Measurements from ENCODE around the gene CTCFL.

The CTCFL gene

DNA sequence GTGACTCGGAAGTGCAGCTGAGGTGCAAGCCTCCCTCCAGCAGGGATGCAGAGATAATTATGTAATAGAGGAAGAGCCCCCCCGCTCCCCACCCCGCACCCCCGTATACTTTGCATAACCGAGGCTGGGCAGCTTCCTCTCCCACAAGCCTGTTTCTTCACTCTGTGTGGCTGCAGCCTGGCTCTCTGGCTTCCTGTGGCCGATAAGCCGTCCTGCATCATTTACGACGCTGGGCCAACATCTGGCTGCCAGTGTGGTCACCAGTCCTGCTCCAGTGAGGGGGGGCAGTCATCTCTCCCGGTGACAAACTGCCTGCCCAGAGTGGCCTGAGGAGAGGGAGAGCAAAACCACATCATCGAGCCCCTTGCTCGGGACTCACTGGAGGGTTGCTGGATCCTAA is 74.5 kb downstream of the CTCFL start:
- H3K27ac ChIP-seq (ENCODE audit: low read depth, low read length), result no peak overlapping the region
- H3K27me3 ChIP-seq (ENCODE audit: insufficient read depth, low read length), result peaks cover 60% of the 10 kb centered on the region
- no peaks in the 10 kb centered on the region for H3K79me2 ChIP-seq (ENCODE audit: control insufficient read depth, insufficient read depth, low read length, unreplicated experiment)
- no peaks in the 10 kb centered on the region for H3K4me1 ChIP-seq (ENCODE audit: control insufficient read depth, insufficient read depth, low read length, unreplicated experiment)
- H3K4me3 ChIP-seq (ENCODE audit: low read depth, low read length), result no peak overlapping the region
- no peaks in the 10 kb centered on the region for H3K36me3 ChIP-seq (ENCODE audit: insufficient read depth, low read length)
- H2AFZ ChIP-seq (ENCODE audit: low read length, unreplicated experiment), result no peak overlapping the region

DNA sequence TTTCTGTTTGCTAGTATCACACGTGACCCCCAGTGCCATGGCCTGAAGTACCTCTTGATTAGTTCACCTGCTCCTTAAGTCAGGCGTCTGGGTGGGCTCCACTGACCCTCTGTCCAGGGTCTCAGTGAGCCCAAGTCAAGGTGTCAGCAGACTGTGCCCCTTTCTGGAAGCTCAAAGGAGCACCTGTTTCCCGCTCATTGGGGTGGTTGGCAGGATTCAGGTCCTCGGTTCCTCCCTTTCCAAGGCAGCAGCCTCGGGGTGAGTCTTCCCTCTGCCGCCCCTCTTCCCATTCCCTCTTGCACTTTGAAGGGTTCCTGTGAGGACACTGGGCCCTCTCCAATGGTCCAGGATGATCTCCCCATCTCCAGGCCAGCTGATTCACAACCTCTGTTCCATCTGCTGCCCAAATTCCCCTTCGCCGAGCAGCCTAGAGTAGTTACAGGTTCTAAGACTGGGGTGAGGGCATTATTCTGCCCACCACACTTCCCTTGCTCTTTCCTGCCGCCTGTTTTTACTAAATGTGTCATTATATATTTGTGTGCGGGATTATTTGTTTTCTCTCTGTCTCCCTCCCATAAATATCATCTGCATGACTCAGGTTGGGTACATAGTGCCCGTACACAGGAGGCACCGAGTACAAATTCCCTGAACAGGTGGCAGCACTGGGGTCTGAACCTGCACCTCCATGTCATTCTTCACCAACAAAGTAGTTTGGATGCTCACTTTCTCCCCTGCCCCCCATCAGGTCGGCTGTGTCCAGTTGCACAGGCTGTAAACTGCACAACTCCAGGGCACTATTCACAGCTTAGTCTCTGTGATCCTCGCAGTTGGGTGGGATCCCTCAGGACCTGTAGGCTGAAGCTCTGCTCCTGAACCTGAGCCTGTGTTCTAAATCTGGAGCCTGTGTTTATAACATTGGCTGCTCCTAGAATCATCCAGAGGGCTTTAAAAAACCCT is 75.3 kb downstream of the CTCFL start:
- H3K27ac ChIP-seq (ENCODE audit: low read depth, low read length), result no peak overlapping the region
- H3K4me3 ChIP-seq (ENCODE audit: low read depth, low read length), result no peak overlapping the region
- no peaks in the 10 kb centered on the region for H3K36me3 ChIP-seq (ENCODE audit: insufficient read depth, low read length)
- H3K79me2 ChIP-seq (ENCODE audit: control insufficient read depth, insufficient read depth, low read length, unreplicated experiment), result no peaks in the 10 kb centered on the region
- peaks cover 59% of the 10 kb centered on the region for H3K27me3 ChIP-seq (ENCODE audit: insufficient read depth, low read length)
- H2AFZ ChIP-seq (ENCODE audit: low read length, unreplicated experiment), result no peak overlapping the region
- H3K4me1 ChIP-seq (ENCODE audit: control insufficient read depth, insufficient read depth, low read length, unreplicated experiment), result no peaks in the 10 kb centered on the region

GRCh38 chr20:57448764-57449354 is 76.1 kb downstream of the CTCFL start:
- Histone ChIP-seq H3K4me3 (ENCODE audit: low read depth, low read length) (no peak overlapping the region), H3K4me1 (ENCODE audit: control insufficient read depth, insufficient read depth, low read length, unreplicated experiment) (no peaks in the 10 kb centered on the region), H3K27ac (ENCODE audit: low read depth, low read length) (no peak overlapping the region), H3K27me3 (ENCODE audit: insufficient read depth, low read length) (peaks cover 54% of the 10 kb centered on the region), H2AFZ (ENCODE audit: low read length, unreplicated experiment) (no peak overlapping the region), H3K79me2 (ENCODE audit: control insufficient read depth, insufficient read depth, low read length, unreplicated experiment) (no peaks in the 10 kb centered on the region), H3K36me3 (ENCODE audit: insufficient read depth, low read length) (no peaks in the 10 kb centered on the region)

All from ACC112 (cell line).